HG03457 (cell line): Measurements from ENCODE around the gene ROR1.

Source experiments
- ATAC-seq: cut with Tn5 transposase; IDR thresholded peaks from one replicate; pipeline ENCODE4 v1.9.1; 2021; ENCODE audit warnings: moderate number of reproducible peaks; ENCODE audit not compliant: unreplicated experiment

Gene ROR1

DNA sequence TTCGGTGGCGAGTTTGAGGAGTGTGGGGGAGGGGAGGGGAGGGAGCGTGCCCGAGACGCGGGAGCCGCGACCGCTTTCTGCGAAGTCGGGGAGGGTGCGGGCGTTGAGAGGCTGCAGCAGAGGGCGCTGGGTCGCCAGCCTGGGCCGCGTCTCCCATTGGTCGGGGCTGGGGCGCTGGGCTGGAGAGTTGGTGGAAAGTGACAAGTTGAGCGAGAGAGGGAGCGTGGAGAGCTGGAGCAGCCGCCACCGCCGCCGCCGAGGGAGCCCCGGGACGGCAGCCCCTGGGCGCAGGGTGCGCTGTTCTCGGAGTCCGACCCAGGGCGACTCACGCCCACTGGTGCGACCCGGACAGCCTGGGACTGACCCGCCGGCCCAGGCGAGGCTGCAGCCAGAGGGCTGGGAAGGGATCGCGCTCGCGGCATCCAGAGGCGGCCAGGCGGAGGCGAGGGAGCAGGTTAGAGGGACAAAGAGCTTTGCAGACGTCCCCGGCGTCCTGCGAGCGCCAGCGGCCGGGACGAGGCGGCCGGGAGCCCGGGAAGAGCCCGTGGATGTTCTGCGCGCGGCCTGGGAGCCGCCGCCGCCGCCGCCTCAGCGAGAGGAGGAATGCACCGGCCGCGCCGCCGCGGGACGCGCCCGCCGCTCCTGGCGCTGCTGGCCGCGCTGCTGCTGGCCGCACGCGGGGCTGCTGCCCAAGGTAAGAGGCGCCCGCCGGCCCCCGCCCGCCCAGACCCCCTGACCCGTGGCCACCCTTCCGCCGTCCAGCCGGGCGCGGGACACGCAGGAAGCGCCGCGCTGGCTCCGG is at the start of gene ROR1:
Gene ROR1 (plus strand): TSS at position 203 of the 802 bp plus-strand sequence.
- no peak for ATAC-seq

DNA sequence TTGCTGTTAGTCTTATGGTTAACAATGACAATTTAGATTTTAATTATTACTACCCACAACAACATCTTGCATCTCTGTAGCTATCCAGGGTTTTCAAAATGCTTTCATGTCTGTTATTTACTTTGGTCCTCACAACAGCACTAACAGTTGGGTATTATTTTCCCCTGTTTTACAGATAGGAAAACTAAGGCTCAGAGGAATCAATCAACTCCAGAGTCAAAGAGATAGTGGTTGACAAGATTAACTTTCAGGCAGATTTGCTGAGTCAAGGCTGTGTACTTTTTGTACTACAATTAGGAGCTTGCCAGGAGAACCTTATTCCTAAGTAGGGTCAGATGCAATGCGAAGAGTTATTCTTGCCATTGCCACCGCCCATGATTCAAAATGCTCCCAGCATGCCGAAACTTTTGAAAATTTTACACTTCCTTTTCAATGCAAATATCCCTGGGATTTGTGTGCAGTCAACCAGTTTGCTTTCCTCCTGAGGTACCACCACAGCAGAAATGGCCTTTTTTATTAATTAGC is 49.4 kb upstream of the ROR1 start:
- ATAC-seq = no peak

DNA sequence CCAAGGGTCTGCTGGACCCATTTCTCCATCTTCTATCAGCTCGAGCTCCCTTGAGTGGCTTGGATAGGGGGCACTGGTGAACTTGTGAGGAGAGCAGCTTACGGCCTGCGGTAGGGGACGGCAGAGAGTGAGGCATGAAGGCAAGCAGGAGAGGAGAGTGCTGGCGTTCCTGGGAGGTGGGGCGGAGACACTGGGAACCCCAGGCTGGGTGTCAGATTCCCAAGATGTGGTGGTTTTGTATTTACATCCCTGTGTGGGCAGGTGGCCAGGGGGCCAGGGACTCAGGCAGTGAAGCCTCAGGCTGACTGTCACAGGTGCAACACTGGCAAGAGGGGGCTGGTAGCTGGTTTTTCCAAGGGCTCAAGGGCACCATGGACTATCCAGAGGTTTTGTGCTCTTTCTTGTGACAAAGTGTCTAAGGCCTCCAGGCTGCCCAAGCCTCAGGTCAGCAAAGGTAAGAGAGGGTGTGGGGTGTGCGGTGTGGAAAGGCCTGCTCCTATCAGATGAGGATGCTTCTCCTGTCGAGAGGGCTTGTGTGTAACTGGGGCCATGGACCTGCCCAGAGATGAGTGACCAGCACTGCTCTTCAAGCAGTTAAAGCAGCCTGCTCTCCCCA is 45.1 kb upstream of the ROR1 start:
- ATAC-seq = no peak

DNA sequence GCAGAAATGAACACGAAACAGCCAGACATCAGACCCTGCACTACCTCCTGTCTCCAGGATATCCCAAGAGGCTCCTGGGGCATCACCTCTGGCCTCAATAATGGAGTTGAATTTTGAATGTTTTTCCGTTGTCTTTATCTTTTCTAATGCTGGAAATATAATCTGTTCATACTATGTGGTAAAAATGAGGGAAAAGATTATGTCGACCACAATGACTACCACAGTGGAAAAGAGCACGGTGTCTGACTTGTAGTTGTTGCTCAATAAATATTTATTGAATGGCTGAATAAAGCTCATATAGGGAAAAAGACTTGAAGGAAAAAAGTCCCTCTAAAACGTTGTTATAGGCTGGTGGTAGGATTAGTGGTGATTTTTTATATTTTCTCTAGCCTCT is 44.6 kb upstream of the ROR1 start:
- ATAC-seq = no peak

DNA sequence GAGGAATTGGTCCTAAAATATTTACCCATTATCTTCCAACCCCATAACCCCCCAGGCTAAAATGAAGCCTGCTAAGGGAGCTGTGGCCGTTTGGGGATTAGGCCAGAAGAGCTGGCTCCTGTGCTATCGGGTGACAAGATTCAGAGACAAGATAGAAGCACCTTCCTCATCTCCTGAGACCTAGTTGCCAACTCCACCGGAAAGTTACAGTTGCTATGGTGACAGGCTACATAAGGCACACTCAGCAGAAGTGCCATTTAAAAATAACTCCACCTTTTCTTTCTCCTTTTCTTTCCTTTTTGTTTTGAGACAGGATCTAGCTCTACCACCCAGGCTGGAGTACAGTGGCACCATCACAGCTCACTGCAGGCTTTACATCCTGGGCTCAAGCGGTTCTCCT is 43.6 kb upstream of the ROR1 start:
- no peak for ATAC-seq

DNA sequence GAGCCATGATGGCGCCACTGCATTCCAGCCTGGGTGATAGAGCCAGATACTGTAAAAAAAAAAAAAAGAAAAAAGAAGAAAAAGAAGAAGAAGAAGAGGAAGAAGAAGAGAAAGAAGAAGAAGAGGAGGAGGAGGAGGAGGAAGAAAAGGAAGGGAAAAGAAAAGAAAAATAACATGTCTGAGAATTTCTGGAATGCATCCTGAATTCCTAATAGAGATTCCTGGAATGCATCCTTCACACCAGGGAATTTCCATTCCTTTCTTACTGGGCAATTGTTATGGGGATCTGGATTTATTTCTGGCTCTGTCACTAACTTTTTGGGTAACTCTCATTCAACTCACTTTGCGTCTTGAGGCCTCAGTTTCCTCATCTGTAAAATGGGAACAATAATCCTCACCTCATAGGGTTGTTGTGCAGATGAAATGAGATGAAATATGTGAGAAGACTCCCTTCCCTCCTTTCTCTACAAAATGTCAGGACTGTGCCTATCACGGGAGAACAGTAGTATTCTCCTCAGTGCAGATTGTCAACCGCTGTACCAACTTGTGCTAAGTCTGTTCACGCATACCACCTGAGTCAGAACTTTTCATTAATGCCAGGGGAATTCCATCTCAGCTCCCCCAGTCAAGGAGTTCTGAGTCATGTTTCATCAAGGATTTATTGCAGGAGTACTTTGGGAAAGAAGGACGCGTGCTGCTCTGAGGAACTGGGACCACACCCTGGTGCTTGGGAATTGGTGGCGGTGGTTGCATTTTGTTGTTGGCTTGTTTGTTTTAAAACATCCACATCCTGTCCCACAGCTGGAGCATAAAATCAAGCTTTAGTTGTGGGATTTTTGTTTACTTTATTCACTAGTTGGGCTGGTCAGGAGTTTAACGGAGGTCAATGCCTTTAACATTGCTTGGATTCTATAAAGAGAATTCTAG is 42.4 kb upstream of the ROR1 start:
- no peak for ATAC-seq

DNA sequence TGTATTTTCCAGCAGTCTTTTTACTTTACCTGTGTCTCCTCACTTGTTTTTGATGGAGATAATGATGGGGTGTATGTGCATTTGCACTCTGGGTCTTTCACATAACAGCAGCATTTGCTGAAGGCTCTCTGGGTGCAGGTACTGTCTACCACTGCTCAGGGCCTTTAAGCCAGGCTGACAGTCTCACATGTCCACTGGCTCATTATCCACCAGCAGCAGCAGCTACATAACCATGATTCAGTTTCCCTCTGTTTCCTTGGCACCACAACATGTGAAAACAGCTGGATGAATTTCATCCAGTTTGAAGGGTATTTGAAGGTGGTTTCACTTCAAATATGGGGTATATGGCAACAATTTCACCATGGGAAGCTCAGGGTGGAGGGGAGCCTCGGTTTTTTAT is 41.2 kb upstream of the ROR1 start:
- ATAC-seq = no peak

DNA sequence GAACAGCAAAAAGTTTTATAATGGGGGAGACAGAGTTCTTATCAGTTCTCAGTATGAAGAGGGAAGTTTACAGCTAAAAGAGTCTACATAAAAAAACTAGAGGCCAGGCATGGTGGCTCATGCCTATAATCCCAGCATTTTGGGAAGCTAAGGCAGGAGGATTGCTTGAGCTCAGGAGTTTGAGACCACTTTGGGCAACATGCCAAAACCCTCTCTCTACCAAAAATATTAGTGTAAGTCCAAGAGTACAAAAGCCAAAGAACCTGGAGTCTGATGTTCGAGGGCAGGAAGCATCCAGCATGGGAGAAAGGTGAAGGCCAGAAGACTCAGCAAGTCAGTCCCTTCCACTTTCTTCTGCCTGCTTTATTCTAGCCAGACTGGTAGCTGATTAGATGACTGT is 35.0 kb upstream of the ROR1 start:
- no peak for ATAC-seq

DNA sequence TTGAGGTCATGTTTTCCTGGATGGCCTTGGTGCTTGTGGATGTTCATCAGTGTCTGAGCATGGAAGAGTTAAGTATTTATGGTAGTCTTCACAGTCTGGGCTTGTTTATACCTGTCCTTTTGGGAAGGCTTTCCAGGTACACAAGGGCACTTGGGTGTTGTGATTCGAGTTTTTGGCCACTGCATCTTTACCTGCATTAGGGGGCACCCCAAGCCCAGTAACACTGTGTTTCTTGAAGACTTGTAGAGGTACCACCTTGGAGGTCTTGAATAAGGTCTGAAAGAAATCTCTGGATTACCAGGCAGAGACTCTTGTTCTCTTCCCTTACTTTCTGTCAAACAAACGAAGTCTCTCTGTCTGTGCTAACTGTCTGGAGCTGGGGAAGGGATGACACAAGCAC is 34.4 kb upstream of the ROR1 start:
- ATAC-seq = no peak

DNA sequence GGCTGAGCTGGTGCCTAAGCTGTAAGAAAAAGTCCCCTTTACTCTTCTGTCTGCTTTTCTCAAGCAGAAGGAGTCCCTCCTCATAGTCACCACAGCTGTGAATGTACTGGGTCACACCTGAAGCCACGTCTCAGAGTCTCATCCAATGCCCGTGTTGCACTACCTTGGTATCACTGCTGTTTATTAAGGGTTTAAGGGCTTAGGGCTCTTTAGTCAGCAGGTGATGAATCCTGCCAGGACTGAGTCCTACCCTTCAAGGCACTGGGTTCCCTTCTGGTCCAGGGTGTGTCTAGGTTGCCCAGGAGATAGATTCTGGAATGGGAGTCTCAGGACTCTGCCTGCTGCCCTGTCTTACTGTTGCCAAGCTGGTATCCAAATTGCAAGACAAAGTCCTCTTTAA is 33.4 kb upstream of the ROR1 start:
- no peak for ATAC-seq

DNA sequence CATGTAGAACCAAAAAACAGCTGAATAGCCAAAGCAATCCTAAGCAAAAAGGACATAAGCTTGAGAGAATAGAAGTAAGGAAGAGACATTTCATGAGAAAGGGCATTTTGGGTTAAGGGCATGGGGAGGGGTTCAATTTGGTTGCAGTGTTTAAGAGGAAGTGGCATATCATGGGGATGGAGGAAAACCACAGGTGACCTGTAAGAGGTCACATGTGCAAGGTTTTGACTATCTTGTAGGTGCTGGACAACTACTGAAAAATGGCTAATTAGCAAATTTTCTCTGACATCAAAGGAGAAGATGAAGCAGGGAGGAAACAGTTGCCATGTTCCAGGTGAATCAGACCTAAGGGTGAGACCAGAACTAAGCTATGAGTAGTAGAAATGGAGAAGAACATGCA is 31.3 kb upstream of the ROR1 start:
- ATAC-seq = no peak

DNA sequence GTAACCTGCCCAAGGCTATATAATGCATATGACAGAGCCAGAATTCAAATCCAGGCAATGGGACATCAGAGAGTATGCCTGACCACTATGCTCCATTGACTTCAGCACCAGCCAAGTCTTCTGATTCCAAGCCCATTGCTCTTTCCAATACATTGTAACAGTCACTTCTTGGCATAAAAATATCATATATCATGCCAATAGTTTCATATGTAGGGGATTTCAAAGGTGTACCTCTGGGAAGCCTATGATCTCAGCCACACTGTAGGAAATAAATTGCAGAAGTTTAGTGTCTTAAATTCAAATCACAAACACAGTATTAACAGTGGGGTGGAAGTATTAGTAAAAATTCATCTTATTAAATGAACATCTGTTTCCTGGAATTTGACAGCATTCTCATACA is 30.0 kb upstream of the ROR1 start:
- no peak for ATAC-seq

DNA sequence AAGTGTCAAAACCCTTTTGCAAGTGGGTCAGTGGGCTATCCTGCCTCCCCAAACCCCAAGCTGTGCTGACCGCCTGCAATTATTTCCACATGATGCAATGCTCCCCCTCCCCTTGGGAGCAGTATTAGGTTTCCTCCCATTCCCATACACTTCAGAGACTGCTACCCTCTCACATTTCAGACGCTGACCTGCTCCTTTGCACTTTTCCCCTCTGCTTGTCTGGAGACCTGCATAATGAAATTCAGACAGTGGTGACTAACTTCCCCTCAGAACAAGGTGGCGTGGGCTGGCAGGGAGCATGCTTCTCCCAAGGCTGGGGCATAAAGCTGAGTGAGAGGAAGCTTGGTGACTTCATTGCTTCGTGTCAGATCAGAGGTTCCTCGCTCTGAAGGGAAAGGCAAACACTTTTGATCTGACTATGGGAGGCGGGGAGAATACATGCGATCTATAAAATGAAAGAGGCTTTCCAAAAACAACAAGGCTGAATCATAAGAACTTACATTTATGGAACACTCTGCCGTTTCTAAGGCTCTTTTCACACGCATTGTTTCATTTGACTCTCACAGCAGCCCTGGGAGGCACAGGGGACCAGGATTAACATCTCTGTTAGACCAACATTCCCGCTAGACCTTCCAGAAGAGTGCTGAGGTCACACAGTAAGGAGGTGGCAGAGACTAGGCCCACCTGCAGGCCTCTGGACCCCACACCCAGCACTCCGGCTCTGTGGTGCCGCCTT is 27.5 kb upstream of the ROR1 start:
- no peak for ATAC-seq

DNA sequence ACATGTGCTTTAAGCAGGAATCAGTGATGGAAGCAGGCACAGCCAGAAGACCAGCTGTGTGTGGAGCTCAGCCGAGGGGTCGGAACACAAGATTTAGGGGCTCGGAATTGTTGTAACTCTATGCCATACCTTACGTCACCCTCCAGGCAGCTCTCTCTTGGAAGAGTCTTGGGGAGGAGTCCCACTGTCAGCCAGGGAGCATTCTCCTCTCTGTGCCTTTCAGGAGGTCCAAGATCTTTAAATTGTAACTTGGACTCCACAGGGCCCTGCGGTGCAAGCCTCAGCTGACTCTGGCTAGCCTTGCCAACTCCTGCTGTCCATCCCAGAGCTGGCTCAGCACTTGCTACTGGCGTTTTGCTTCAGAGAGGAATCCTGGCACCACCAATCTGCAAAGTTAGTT is 26.4 kb upstream of the ROR1 start:
- no peak for ATAC-seq

DNA sequence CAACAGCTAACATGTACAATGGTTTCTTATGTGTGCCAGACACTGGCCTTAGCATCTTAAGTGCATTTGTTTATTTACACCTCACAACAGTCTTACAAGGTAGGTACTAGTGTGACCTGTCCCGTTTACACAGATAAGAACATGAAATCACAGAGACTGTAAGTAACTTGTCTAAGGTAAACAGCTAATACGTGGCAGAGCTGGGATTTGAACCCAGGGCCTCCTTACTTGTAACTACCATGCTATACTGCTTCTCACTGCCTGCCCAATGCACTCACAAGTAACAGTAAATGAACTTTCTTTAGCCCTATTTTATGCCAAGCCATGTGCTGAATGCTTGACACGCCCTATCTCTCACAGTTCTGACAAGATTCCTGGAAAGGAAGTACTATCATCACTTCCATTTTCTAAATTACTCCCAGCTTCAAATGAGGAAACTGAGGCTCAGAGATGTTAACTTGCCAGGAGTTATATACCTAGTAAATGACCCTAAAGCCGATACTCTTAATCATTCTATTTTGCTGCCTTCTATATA is 25.7 kb upstream of the ROR1 start:
- no peak for ATAC-seq

DNA sequence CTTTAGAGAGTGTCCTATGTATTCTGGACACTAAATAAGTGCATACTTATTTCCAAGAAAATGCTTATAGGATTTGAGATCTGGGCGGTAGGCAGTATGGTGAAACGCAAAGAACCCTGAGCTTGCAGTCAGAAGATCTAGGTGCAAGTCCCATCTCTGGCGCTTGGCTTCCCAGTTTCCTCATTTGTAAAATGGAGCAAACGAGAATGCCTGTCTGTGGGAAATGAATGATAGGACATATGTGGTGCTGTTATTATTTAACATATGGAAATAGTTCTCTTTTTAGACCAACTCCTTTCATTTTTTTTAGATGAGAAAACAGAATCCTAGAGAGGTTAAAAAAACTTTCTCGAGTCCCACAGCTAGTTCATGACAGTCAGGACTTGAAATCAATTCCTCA is 25.2 kb upstream of the ROR1 start:
- no peak for ATAC-seq

DNA sequence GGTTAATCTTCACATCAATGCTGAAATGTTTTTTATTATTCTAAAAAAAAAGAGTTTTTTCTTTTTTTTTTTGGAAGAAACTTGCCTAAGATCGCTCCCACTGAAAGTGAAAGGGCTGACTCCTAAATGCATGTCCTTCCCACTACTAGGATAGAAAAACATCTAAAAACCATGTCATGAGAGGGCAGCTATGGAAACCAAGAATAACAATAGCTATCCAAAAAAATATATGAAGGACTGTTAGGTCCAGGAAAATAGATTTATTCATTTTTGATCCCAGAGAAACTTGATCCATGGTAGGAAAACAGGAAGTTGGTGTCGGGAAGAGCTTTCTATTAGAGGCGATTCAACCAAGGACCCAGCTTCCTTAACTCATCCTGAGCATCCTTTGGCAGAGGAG is 23.1 kb upstream of the ROR1 start:
- no peak for ATAC-seq

DNA sequence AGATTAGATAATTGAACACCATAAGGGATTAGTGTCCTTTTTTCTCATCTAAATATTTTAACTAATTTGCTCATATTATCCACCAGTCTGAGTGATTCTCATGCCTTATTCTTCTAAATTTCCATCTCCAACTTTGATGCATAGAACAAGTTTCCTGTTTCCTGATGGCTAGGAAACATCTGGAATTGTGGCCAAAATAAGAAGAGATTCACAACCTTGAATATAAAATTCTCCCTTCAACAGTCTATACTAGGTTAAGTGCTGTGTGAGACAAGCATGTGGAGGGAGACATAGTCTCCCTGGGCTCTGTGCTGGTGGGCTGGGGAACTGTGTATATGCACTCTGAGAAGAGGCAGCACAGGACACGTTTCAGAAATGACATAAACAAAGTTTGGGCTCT is 21.6 kb upstream of the ROR1 start:
- no peak for ATAC-seq

DNA sequence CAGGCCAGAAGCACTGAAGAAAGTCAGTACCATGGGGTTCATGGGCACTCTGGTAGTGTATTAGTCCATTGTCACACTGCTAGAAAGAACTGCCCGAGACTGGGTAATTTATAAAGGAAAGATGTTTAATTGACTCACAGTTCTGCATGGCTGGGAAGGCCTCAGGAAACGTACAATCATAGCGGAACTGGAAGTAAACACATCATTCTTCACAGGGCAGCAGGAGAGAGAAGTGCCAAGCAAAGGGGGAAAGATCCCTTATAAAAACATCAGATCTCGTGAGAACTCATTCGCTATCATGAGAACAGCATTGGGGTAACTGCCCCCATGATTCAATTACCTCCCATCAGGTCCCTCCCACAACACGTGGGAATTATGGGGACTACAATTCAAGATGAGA is 20.2 kb upstream of the ROR1 start:
- ATAC-seq = no peak

DNA sequence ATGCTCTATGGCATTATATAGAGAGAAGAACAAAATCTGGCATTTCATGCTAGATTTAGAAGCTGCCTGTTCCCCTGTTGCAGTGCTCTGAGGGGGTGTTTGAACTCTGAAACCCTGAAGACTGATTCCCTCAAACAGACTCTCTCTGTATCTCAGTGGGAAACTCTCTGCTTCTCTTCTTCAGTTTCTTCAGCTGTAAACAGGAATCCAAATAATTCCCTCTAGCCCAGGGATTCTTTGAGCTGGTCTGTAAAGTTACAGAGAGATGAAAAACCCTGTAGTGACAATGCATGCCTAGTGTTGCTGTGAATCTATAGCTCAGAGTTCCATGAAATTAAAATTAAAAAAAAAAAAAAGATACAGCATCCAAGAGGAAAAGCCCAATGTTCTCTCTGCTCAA is 17.0 kb upstream of the ROR1 start:
- no peak for ATAC-seq

DNA sequence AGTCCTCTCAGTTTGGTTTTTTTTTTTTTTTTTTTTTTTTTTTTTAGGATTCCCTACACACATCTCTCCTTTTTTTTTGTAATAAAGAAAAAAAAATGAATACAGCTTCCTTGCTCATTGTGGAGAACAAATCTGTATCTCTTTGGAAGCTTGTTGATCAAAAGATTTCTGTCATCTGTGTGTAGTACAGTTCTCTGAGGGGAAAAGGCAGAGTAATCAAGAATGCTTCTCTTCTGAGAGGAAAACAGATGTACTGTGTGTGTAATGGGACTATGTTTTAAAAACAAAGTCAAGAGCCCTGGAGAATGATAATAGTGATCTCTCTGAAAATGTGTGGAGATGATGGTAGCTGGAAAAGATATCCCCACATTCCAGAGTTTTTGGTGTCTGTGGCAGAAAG is 16.5 kb upstream of the ROR1 start:
- ATAC-seq = no peak
